ENCODE data around the gene UNC45B.

The UNC45B gene

DNA sequence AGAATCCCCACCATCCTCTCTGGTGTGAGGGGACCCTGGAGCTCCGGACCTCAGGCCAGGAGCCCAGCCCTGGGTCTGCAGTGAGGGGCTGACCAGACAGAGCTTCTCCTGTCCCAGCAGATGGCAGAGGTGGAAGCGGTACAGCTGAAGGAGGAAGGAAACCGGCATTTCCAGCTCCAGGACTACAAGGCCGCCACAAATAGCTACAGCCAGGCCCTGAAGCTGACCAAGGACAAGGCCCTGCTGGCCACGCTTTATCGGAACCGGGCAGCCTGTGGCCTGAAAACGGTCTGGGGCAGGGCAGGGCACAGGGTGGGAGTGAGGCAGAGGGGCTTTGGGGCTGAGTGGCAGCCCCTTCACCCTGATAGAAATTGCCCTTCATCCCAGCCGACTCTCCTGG lies 527 bp downstream of the UNC45B start:
- TF ChIP-seq CTCF (IDR thresholded peaks at IDR 0.05) = no peak

DNA sequence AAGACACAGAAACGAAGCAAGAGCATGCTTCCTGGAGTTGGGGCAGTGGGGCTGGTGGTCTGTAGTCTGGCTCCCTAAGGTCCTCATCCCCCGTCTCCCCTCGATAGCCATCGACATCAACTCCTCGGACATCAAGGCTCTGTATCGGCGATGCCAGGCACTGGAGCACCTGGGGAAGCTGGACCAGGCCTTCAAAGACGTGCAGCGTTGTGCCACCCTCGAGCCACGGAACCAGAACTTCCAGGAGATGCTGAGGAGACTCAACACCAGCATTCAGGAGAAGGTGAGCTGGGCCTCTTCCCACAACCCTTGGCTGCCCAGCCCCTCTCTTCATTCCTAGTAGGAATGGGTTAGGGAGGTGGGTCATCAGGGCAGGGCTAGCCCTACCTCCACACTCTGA lies 2.3 kb downstream of the UNC45B start:
- no peak for TF ChIP-seq CTCF (IDR thresholded peaks at IDR 0.05)

DNA sequence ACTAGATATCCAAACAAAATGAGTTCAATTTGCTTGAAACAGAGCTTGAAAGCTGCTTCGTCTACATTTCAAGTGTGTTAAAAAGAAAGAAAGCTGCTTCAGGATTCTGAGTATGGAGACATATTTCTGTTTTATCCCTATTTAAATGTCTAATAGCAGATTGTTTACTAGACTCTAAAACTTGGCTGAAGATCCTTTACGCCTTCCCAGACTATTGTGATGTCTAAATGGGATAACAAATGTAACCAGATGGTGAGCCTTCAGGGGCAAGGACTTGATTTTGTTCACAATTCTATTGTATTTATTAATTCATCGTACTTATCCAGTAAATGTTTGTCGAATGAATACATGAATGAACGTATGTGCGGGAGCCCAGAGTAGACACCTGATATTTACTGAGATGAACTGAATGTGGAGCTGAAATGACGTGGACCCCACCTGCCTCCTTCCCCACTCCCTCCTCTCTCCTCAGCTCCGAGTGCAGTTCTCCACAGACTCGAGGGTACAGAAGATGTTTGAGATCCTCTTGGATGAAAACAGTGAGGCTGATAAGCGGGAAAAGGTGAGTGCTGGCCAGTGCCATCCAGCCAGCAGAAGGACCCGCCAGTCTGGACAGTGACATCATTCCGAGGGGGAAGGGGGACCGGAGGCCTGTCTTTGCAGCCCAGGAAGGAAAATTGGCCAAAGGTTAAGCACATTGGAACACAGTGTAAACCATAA lies 5.0 kb downstream of the UNC45B start:
- no peak for TF ChIP-seq CTCF (IDR thresholded peaks at IDR 0.05)

DNA sequence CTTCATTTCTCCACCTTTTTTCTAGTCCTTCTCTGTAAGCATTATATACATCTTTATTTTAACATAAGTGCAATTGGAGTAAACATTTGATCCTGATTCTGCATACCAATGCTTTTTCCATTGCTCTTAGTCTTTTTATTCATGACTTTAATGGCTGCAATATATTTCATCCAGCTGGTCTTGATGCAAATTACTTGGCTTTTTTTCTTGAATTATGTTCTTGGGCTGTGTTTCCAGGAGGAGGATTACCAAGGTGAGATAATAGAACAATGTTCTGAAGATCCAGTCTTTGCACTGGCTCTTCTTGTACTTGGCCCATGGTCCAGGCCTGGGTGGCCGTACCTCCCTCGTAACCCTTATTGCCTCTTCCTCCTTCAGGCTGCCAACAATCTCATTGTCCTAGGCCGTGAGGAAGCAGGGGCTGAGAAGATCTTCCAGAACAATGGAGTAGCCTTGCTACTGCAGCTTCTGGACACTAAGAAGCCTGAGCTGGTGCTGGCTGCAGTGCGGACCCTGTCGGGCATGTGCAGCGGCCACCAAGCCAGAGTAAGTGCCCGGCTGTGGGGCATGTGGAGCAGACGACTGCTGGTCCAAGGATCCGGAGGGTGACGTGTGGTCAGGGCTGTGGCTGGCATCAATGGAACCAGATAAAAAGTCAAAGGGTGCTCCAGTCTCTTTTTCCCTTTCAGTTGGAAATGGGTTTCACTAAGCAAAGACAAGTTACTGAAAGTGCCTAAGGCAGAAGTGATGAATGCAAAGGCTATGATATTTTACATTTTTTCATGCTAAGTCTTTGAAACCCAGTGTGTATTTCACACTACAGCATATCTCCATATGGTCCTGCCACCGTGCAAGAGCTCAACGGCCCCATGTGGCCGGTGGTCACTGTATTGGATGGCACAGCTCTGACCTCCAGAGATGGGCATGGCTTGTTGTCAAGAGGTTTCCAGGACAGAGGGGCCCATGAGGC lies 6.9 kb downstream of the UNC45B start:
- no peak for TF ChIP-seq CTCF (IDR thresholded peaks at IDR 0.05)

DNA sequence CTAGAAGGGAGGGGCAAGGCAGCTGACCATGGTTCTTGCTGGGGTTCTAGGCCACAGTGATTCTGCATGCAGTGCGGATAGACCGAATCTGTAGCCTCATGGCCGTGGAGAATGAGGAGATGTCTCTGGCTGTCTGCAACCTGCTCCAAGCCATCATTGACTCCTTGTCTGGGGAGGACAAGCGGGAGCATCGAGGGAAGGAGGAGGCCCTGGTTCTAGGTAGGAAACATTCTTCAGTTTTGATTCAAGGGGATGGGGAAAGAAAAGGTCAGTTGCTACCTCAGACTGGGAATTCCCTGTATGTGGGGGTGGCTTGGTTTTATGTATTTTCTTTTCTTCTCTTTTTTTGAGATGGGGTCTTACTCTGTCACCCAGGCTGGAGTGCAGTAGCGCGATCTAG lies 7.6 kb downstream of the UNC45B start:
- TF ChIP-seq CTCF (IDR thresholded peaks at IDR 0.05) = no peak

DNA sequence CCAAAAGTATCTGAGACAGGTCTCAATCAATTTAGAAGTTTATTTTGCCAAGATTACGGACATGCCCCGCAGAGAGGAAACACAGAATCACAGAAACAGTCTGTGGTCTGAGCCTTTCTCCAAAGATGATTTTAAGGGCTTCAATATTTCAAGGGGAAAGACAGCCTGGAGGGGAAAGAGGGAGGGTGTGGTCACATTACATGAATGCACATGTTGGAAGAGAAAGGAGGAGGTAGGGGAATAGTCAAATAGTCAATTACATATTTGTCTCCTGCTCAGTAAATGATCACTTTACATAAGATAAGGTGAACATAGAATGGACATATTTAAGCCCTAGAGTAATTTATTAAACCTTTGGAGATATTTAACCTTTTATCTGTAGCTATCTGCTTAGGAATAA lies 12.3 kb downstream of the UNC45B start:
- TF ChIP-seq CTCF (IDR thresholded peaks at IDR 0.05) = no peak

GRCh38 chr17:35160354-35161201 lies 13.0 kb downstream of the UNC45B start:
- TF ChIP-seq CTCF (IDR thresholded peaks at IDR 0.05) = no peak

Data from LNCAP (cell line).